ENCODE data around the gene SMIM44. TPM values are rescaled to one million over a fixed set of nuclear protein-coding genes. Genes with fewer than 3 reads are reported as not detected.

The SMIM44 gene
- total RNA-seq, 1 experiment from 2014 or later, result not detected

DNA sequence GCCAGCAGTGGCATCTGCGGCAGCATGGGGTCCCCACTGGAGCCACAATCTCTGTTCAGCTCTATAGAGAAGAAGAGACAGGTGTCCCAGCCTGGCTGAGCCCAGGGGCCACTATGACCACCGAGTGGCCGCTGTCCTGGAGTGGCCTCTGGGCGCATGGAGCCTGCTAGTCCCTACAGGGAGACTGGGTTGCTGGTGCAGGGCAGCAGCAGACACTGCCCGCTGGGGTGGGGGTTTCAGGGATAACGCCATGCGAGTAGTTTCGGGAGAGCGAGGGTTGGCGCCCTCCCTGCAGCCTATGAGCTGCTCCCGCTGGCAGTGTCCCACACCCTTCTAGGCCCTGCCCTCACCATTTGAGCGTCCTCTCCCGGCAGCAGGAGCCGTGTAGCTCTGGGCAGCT, 44.8 kb upstream of the SMIM44 start:
- TF ChIP-seq, protein P1, sequence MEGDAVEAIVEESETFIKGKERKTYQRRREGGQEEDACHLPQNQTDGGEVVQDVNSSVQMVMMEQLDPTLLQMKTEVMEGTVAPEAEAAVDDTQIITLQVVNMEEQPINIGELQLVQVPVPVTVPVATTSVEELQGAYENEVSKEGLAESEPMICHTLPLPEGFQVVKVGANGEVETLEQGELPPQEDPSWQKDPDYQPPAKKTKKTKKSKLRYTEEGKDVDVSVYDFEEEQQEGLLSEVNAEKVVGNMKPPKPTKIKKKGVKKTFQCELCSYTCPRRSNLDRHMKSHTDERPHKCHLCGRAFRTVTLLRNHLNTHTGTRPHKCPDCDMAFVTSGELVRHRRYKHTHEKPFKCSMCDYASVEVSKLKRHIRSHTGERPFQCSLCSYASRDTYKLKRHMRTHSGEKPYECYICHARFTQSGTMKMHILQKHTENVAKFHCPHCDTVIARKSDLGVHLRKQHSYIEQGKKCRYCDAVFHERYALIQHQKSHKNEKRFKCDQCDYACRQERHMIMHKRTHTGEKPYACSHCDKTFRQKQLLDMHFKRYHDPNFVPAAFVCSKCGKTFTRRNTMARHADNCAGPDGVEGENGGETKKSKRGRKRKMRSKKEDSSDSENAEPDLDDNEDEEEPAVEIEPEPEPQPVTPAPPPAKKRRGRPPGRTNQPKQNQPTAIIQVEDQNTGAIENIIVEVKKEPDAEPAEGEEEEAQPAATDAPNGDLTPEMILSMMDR (conservative IDR thresholded peaks at IDR 0.05), result no peak
- H3K36me3 Mint-ChIP-seq (ENCODE audit: insufficient read depth in 1 of 3, low read depth in 3 of 3), result peaks cover 12 to 36% (median 35%) of the 10 kb centered on the region in 3 experiments; a peak in 6 of 7 replicates
- no peak overlapping the region for H3K4me3 Mint-ChIP-seq
- WGBS (ENCODE audit: extremely low coverage, insufficient read length, low lambda C conversion rate), result no CpG with 5 or more reads among the region's 14 CpGs
- Histone ChIP-seq H3K4ac (ENCODE audit: low read depth, low read length) (no peak overlapping the region), H3K27ac (ENCODE audit: insufficient read length, low read depth, low read length) (no peak overlapping the region), H3K79me1 (ENCODE audit: insufficient read depth, low read depth, low read length, poor library complexity, severe bottlenecking) (no peaks in the 10 kb centered on the region), H3K56ac (ENCODE audit: insufficient read length, low read depth, low read length) (no peak overlapping the region), H2BK20ac (ENCODE audit: low read depth, low read length, poor library complexity, severe bottlenecking) (no peak overlapping the region), H3K9me3 (ENCODE audit: control insufficient read depth, low read depth, low read length) (no peaks in the 10 kb centered on the region), H3K79me2 (ENCODE audit: insufficient read depth, low read length) (no peaks in the 10 kb centered on the region), H3T11ph (ENCODE audit: low read length) (no peak overlapping the region), H3K18ac (ENCODE audit: insufficient read length, low read depth, low read length) (no peak overlapping the region), H3K23me2 (ENCODE audit: insufficient read length, low read depth, low read length, poor library complexity, severe bottlenecking) (no peaks in the 10 kb centered on the region), H4K8ac (replicated peaks; ENCODE audit: insufficient read length, low read depth, low read length) (no peak overlapping the region), H3K14ac (ENCODE audit: insufficient read depth, low read length) (no peak overlapping the region), H3K27me3 (ENCODE audit: insufficient read depth, low read length) (no peaks in the 10 kb centered on the region), H4K5ac (ENCODE audit: insufficient read length, low read depth, low read length) (no peak overlapping the region), H4K20me1 (ENCODE audit: control insufficient read depth, insufficient read depth, insufficient read length) (no peaks in the 10 kb centered on the region), H3K9ac (ENCODE audit: extremely low read depth, insufficient read length, low read length) (no peak overlapping the region), H2BK5ac (ENCODE audit: insufficient read length, low read length) (no peak overlapping the region), H3K23ac (ENCODE audit: insufficient read length, low read depth, low read length) (no peak overlapping the region), H2AK5ac (ENCODE audit: insufficient read length, low read length) (no peak overlapping the region), H3K4me1 (ENCODE audit: insufficient read depth, low read length) (no peaks in the 10 kb centered on the region), H2AFZ (ENCODE audit: low read length) (no peak overlapping the region), H3K4me2 (ENCODE audit: insufficient read depth, insufficient read length, low read length) (no peak overlapping the region), H2BK120ac (ENCODE audit: low read depth, low read length, poor library complexity, severe bottlenecking) (no peak overlapping the region), H2BK12ac (ENCODE audit: insufficient read length, low read depth, low read length) (no peak overlapping the region), H2BK15ac (ENCODE audit: low read depth, low read length) (no peak overlapping the region), H4K91ac (ENCODE audit: insufficient read length, low read depth, low read length) (no peak overlapping the region)
- no peaks in the 10 kb centered on the region for H3K27me3 Mint-ChIP-seq (ENCODE audit: low read depth)
- no peak overlapping the region for H3K27ac Mint-ChIP-seq
- H3K9me3 Mint-ChIP-seq, result no peaks in the 10 kb centered on the region
- H3K4me1 Mint-ChIP-seq, result no peaks in the 10 kb centered on the region
- no peak for DNase-seq
